Central memory CD8-positive, alpha-beta T cell (primary cell): ENCODE data around the gene DIAPH3.
A peak's percentile ranks its signal among the peaks of the same experiment; 100 is the strongest.

Experiments
- ATAC-seq: fragments of 150-1000 bp; cut with Tn5 transposase; replicated peaks from 2 replicates; pipeline ENCODE4 v1.10.0; 2022; ENCODE audit warnings: mild to moderate bottlenecking, moderate FRiP score, moderate number of reproducible peaks; ENCODE audit not compliant: poor library complexity, severe bottlenecking; ENCODE audit errors: extremely low read depth
- DNase-seq, 2 donors: peaks; one replicate each; pipeline ENCODE4 v3.0.0; 2021; ENCODE audit warnings: low spot score in 2 of 2
- H3K27ac Mint-ChIP-seq: one replicate; pipeline ENCODE4 v1.8.0; 2022; ENCODE audit warnings: low read depth, mild to moderate bottlenecking, moderate library complexity, mixed read lengths
- H3K27me3 Mint-ChIP-seq: one replicate; pipeline ENCODE4 v1.8.0; 2022; ENCODE audit warnings: mixed read lengths
- H3K36me3 Mint-ChIP-seq: one replicate; pipeline ENCODE4 v1.8.0; 2022; ENCODE audit warnings: mild to moderate bottlenecking, moderate library complexity, mixed read lengths; ENCODE audit not compliant: insufficient read depth
- H3K4me1 Mint-ChIP-seq: one replicate; pipeline ENCODE4 v1.8.0; 2022; ENCODE audit warnings: mixed read lengths
- H3K4me3 Mint-ChIP-seq: one replicate; pipeline ENCODE4 v1.8.0; 2022; ENCODE audit warnings: mild to moderate bottlenecking, moderate library complexity, mixed read lengths
- H3K9me3 Mint-ChIP-seq: one replicate; pipeline ENCODE4 v1.8.0; 2022; ENCODE audit warnings: mixed read lengths

DIAPH3 gene

DNA sequence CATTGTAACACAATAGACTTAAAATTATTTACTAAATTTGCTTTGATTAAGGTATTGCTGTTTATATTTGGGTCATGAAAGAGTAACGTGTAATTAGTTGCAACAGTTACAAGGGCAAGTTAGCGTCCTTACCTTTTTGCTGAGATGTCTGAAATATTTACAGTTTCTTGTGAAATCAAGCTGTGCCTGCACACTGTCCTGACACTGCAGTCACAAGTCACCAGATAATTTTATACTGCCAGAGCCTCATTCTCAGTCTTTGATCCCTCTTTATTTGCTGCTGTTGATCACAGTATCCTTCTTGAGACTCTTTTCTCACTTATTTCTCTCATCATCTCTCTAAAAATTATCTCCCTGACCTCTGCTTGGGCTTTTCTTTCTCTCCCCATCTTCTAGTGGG is 8.4 kb upstream of the DIAPH3 start:
- Mint-ChIP-seq H3K9me3 (no peaks in the 10 kb centered on the region), H3K4me3 (no peak overlapping the region), H3K4me1 (no peaks in the 10 kb centered on the region), H3K36me3 (no peaks in the 10 kb centered on the region), H3K27me3 (peaks cover 40% of the 10 kb centered on the region), H3K27ac (no peak overlapping the region)
- DNase-seq: no peak
- ATAC-seq: no peak

DNA sequence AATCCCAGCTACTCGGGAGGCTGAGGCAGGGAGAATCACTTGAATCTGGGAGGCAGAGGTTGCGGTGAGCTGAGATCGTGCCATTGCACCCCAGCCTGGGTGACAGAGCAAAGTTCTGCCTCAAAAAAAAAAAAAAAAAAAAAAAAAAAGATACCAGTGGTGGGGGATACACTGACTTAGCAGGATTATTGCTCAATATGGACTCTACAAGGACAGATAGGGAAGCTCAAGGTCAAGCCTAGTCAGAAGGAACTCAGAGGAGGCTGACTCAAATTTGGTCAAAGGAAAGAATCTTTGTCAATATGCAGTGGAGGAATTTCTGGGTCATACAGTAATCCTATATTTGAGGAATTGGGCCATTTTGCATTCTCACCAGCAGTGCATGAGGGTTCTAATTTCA is 6.7 kb upstream of the DIAPH3 start:
- Mint-ChIP-seq H3K4me3 (no peak overlapping the region), H3K4me1 (peaks cover 2% of the 10 kb centered on the region), H3K36me3 (no peaks in the 10 kb centered on the region), H3K27me3 (peaks cover 29% of the 10 kb centered on the region), H3K9me3 (no peaks in the 10 kb centered on the region), H3K27ac (no peak overlapping the region)
- ATAC-seq: no peak
- no peak for DNase-seq

DNA sequence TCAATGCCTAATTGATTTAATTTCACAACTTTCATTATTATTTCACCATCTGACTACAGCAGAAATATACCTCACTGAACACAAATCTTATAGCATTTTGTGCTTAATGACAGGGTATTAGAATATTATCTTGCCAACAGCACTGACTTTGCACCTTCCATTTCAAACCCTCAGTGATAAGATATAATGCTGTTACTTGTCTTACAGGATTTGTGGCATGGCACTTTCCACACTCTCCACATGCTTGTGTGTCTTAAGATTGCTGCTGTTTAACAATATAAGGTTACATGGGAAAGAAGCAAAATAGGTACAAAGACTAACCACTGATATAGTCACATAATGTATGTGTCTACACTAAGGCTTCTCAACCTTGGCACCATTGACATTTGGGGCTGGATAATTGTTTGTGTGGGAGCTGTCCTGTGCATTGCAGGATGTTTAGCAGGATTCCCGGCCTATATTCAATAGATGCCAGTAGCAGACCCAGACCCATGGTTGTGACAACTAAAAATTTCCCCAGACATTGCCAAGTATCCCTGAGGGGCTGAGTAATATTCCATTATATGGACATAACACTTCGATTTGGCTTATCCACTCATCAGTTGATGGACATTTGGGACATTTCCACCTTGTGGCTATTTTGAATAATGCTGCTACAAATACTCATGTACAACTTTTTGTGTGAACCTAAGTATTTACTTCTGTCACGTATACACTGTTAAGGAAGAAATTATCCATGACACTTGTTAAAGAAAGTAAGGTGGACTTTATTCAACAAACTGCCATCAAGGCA is 5.7 kb upstream of the DIAPH3 start:
- no peak overlapping the region for H3K27ac Mint-ChIP-seq
- peaks cover 12% of the 10 kb centered on the region for H3K4me1 Mint-ChIP-seq
- no peak for DNase-seq

DNA sequence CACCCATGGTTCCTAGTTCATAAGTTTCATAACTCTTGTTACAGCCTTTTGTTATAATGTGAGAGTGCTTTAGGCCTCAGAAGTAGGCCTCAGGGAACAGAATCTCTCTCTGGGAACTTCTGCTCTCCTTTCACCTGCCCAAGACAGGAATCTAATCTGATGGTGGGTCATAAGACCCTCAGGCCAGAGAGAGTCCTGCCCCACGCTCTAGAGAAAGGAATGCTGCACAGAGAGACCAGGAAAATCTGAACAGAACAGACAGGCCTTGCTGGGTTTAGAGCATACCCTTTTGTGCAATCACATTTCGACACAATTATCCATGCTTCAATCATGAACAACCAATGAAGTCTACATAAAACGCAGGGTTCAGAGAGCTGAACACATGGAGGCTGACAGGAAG is 3.4 kb upstream of the DIAPH3 start:
- no peaks in the 10 kb centered on the region for H3K9me3 Mint-ChIP-seq
- H3K27ac Mint-ChIP-seq: no peak overlapping the region
- H3K36me3 Mint-ChIP-seq: peaks cover 5% of the 10 kb centered on the region
- peaks cover 26% of the 10 kb centered on the region for H3K4me1 Mint-ChIP-seq
- peaks cover 8% of the 10 kb centered on the region for H3K27me3 Mint-ChIP-seq
- H3K4me3 Mint-ChIP-seq: no peak overlapping the region
- ATAC-seq: no peak
- DNase-seq: no peak

More for the DNA sequence above, 5.7 kb upstream of the DIAPH3 start:
- ATAC-seq: no peak
- no peaks in the 10 kb centered on the region for H3K9me3 Mint-ChIP-seq
- no peak overlapping the region for H3K4me3 Mint-ChIP-seq
- peaks cover 20% of the 10 kb centered on the region for H3K27me3 Mint-ChIP-seq
- no peaks in the 10 kb centered on the region for H3K36me3 Mint-ChIP-seq

DNA sequence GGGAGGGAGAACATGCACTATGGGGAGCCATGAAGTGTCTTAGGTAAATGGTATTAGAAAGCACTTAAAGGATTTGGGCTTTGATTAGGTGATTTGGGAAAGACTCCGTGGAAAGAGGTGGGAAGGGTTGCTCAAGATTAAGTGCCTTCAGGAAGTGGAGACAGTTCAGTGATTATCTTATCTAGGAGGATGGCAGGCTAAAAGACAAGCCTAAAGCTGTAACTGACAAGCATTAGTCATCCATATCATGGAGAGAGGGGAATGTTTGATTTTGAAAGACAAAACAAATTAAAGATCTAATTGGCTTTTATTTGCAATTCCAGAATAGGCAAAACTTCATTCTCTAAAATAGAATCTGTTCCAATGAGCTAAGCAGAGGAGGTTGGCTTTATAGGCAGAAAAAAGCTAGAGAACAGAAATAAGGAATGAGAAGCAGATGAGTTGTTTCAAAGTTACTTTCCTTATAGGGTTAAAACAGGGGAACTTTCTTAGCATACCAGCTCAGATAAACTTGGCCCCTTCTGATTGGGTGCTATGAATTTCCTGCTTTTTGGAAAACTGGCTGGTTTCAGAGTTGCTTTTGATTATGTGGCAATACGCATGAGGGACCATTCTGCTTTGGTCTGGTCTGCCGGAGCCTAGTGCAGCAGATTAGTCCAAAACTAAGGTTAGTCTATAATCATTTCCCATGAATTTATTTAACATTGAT is 1.8 kb upstream of the DIAPH3 start:
- no peak for DNase-seq
- H3K4me1 Mint-ChIP-seq: peaks cover 26% of the 10 kb centered on the region
- peaks cover 15% of the 10 kb centered on the region for H3K27me3 Mint-ChIP-seq
- no peaks in the 10 kb centered on the region for H3K9me3 Mint-ChIP-seq
- H3K27ac Mint-ChIP-seq: no peak overlapping the region
- ATAC-seq: no peak
- peak overlapping the region; percentile 95 for H3K4me3 Mint-ChIP-seq
- peaks cover 5% of the 10 kb centered on the region for H3K36me3 Mint-ChIP-seq

DNA sequence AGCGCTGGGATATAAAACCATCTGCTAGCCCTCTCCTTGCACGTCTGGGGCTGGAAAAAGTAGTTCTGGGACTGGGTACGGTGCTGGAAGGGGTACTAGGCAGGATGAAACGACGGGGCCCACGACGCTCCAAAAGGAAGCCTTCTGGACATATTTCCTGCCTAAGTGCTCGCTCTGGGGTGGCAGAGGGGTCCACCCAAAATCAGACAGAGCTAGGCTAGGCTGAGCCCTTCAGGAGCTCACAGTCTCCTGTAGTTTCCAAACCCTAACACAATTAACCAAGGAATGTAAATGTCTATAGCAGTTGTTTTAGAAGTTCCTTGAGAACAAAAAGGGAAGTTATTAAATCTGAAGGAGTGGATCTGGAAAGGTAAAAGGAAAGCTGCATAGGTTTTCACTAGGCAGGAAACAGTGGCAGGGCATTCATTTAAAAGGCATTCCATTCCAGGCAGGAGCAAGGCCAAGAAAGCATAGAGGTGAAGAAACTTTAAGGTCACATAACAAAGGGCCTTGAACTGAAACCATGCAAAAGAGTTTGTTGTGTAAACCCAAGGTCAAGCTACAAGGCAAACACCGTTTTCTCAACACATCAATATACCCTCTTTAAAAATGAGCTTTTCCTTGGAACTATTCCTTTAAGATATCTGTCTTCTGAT is 634 bp upstream of the DIAPH3 start:
- Mint-ChIP-seq H3K36me3 (peaks cover 5% of the 10 kb centered on the region), H3K4me1 (peaks cover 26% of the 10 kb centered on the region), H3K27ac (peak overlapping the region; percentile 93), H3K4me3 (peak overlapping the region; percentile 95), H3K27me3 (peaks cover 7% of the 10 kb centered on the region), H3K9me3 (no peaks in the 10 kb centered on the region)
- ATAC-seq: peak; percentile 21
- no peak for DNase-seq

DNA sequence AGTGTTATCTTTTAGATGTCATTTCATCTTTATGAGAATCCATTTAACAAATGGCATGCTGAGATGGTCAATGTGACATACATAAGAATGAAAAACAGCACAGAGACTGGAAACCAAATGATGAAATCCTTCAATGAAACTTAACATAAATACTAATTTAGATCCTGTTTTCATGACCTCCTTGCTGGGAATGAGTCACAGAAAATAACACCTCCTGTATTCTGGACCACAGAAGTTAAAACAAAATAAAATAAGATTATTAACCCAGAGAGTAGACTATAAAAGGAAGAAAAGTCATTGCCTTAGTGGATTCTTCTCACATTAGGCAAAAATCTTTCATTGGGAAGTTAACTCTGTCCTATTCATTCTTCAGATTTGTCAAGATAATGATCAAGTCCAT is 1.6 kb downstream of the DIAPH3 start:
- H3K4me1 Mint-ChIP-seq: peaks cover 26% of the 10 kb centered on the region
- DNase-seq: no peak
- H3K27me3 Mint-ChIP-seq: peaks cover 7% of the 10 kb centered on the region
- no peak overlapping the region for H3K27ac Mint-ChIP-seq
- H3K9me3 Mint-ChIP-seq: no peaks in the 10 kb centered on the region
- H3K4me3 Mint-ChIP-seq: no peak overlapping the region
- H3K36me3 Mint-ChIP-seq: peaks cover 5% of the 10 kb centered on the region
- no peak for ATAC-seq

DNA sequence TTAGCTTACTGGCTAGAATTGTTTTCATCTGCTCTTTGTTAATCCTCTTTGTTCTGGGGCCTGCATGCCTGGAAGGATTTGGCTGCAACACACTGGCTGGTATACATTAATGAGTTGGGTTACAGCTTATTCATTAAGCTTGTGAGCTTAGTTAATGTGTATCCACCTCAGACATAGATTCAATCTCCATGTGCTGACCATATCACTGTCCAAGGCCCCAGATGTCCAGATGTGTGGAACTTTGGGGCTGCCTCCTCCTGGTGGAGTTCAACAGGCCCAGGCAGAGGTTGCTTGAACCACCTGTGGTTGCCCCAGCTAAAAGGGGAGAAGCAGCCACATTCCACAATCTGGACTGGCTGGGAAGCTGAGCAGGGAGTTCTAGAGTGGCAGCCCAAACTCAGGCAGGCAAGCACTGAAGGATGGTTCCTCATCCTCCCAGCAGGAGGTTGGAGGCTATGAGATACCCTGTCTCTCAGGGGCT is 5.4 kb downstream of the DIAPH3 start:
- Mint-ChIP-seq H3K9me3 (no peaks in the 10 kb centered on the region), H3K27ac (no peak overlapping the region), H3K4me3 (no peak overlapping the region), H3K27me3 (peaks cover 7% of the 10 kb centered on the region), H3K36me3 (peaks cover 2% of the 10 kb centered on the region), H3K4me1 (peaks cover 5% of the 10 kb centered on the region)
- no peak for ATAC-seq
- no peak for DNase-seq

DNA sequence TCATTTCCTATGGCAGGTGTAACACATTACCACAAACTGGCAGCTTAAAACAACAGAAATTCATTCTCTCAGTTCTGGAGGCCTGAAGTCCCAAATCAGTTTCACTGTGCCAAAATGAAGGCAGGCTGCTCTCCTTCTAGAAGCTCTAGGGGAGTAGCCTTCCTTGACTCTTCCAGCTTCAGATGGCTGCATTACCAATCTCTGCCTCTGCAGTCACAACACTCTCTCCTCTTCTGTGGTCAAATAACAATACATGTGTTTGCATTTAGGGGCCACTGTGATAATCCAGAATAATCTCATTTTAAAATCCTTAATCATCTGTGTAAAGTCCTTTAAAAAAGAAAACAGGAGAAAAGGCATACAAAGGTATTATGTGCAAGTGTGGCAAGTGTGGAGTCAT is 7.8 kb downstream of the DIAPH3 start:
- Mint-ChIP-seq H3K27ac (no peak overlapping the region), H3K36me3 (no peaks in the 10 kb centered on the region), H3K4me1 (peaks cover under 1% of the 10 kb centered on the region), H3K4me3 (no peak overlapping the region), H3K27me3 (peaks cover under 1% of the 10 kb centered on the region), H3K9me3 (no peaks in the 10 kb centered on the region)
- ATAC-seq (no peak), DNase-seq (no peak)

DNA sequence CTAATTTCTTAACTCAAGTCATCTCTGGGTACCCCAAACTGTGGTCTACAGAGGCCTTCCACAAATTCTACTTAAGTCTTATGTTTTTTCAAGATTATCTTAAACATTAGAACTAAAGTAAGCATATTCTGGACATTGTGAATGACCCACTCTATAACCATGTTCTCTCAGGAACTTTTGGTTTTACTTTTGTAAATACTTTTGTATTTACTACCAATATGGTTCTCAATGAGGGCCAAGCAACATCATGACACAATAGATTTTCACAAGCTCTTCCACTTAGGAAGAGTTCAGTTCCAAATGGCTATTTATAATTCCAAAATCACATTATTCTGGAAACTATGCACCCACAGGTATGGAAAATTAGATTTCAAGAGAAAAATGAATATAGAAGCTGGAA is 10.8 kb downstream of the DIAPH3 start:
- H3K9me3 Mint-ChIP-seq: no peaks in the 10 kb centered on the region
- H3K27me3 Mint-ChIP-seq: no peaks in the 10 kb centered on the region
- H3K27ac Mint-ChIP-seq: no peak overlapping the region
- DNase-seq: no peak
- peaks cover 7% of the 10 kb centered on the region for H3K4me1 Mint-ChIP-seq
- no peaks in the 10 kb centered on the region for H3K36me3 Mint-ChIP-seq
- H3K4me3 Mint-ChIP-seq: no peak overlapping the region
- no peak for ATAC-seq

DNA sequence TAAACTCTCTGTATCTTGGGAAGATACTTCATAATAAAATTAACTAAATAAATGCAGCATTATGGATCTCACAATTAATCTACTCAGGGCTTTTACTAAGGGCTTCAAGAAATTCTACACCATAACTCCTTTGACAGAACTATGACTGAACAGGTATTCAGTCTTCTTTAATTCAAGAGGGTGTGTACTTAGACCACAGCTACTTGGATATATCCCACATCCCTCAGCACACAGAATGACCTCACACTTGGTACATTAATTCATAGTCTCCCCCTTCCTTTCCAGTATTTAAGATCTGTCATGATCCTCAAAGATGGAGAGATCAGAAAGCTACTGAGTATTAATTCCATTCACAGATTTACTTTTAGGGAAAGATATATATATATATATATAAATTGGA is 11.6 kb downstream of the DIAPH3 start:
- Mint-ChIP-seq H3K27ac (no peak overlapping the region), H3K27me3 (no peaks in the 10 kb centered on the region), H3K9me3 (no peaks in the 10 kb centered on the region), H3K4me3 (no peak overlapping the region), H3K4me1 (peaks cover 7% of the 10 kb centered on the region), H3K36me3 (no peaks in the 10 kb centered on the region)
- DNase-seq: no peak
- ATAC-seq: no peak

DNA sequence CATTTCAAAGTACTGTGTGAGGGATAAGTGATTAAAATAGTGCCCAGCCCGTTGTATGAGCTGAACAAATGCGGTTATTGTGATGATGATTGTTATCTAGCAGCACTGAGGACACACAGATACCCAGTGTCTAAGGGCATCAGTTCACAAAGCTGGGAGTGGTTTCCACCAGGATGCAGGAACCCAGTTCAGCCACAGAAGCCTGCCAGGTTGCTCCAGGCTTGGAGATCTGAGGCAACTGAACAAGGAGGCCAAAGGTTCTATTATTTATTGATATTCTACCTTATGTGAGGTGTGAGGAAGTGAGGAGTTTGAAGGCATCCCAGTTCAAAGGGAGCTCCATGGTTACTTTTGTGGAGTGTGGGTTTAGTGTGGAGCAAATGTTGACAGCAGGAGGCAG is 13.2 kb downstream of the DIAPH3 start:
- Mint-ChIP-seq H3K9me3 (no peaks in the 10 kb centered on the region), H3K36me3 (no peaks in the 10 kb centered on the region), H3K27me3 (no peaks in the 10 kb centered on the region), H3K4me3 (no peak overlapping the region), H3K27ac (no peak overlapping the region), H3K4me1 (peaks cover 7% of the 10 kb centered on the region)
- DNase-seq (no peak), ATAC-seq (no peak)

DNA sequence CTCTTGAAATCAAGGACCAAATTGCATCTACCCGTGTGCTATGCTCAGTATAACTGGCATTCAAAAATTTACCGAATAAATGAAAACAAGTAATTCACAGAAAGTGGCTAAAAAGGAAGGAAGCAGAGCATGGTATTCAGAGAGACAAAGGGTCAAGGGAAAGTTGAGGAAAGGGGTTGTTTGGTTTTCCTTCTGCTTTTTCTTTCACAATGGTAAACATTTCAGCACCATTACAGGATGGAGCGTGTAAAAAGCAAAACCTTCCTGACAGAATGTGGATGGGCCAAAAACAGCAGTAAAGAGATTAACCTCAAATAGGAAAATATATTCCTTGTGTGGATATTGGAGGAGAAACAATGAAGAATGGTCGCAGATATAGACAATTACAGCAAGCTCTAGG is 14.8 kb downstream of the DIAPH3 start:
- Mint-ChIP-seq H3K4me3 (no peak overlapping the region), H3K36me3 (no peaks in the 10 kb centered on the region), H3K4me1 (peaks cover 7% of the 10 kb centered on the region), H3K9me3 (no peaks in the 10 kb centered on the region), H3K27me3 (no peaks in the 10 kb centered on the region), H3K27ac (no peak overlapping the region)
- ATAC-seq (no peak), DNase-seq (no peak)
